NCI-H1048 (cell line): ENCODE results near the gene MCM3AP.
"Not testable (repeated sequence)": the region's sequence is repeated elsewhere in the genome, so short reads cannot be mapped to it uniquely, and the experiment has no call there.

Experiments used
- DNase-seq: peaks from one replicate; lab custom pipeline; 2025; lab: John Stamatoyannopoulos, UW

MCM3AP gene

GRCh38 chr21:46311568-46311967 is 26.2 kb upstream of the MCM3AP start:
- DNase-seq: no peak

GRCh38 chr21:46310260-46310659 is 24.8 kb upstream of the MCM3AP start:
- not testable (repeated sequence) for DNase-seq

GRCh38 chr21:46308431-46308830 is 23.0 kb upstream of the MCM3AP start:
- no peak for DNase-seq

GRCh38 chr21:46307625-46308024 is 22.2 kb upstream of the MCM3AP start:
- DNase-seq: no peak

- DNase-seq: no peak
These were observed 19.5 kb upstream of the MCM3AP start for GRCh38 chr21:46304955-46305354.

- DNase-seq: no peak
These were observed 19.0 kb upstream of the MCM3AP start for GRCh38 chr21:46304437-46304836.

- no peak for DNase-seq
These were observed 16.3 kb upstream of the MCM3AP start for GRCh38 chr21:46301759-46302158.

GRCh38 chr21:46299167-46299566 is 13.8 kb upstream of the MCM3AP start:
- DNase-seq: no peak

GRCh38 chr21:46297338-46298271 is 12.2 kb upstream of the MCM3AP start:
- DNase-seq: no peak

- DNase-seq: no peak
These were observed 10.8 kb upstream of the MCM3AP start for GRCh38 chr21:46295996-46296752.

- DNase-seq: no peak
These were observed 9.9 kb upstream of the MCM3AP start for GRCh38 chr21:46295177-46295770.

- DNase-seq: no peak
These were observed 9.3 kb upstream of the MCM3AP start for GRCh38 chr21:46294647-46295176.

- no peak for DNase-seq
These were observed 6.2 kb upstream of the MCM3AP start for GRCh38 chr21:46291561-46291960.

- DNase-seq: no peak
These were observed 4.3 kb upstream of the MCM3AP start for GRCh38 chr21:46289655-46290179.

GRCh38 chr21:46287541-46287940 is 2.1 kb upstream of the MCM3AP start:
- DNase-seq: no peak

- DNase-seq: no peak
These were observed 1.2 kb upstream of the MCM3AP start for GRCh38 chr21:46286648-46287002.

GRCh38 chr21:46285761-46286647 is 593 bp upstream of the MCM3AP start, which contains the start of gene YBEY:
YBEY (plus strand) TSS chr21:46286342; CDS start chr21:46286914, 572 bp downstream.
- DNase-seq: peak; percentile 88

GRCh38 chr21:46284733-46285132 is 678 bp downstream of the MCM3AP start:
- DNase-seq: no peak

- no peak for DNase-seq
These were observed 1.2 kb downstream of the MCM3AP start for GRCh38 chr21:46284077-46284644.

- no peak for DNase-seq
These were observed 10.5 kb downstream of the MCM3AP start for GRCh38 chr21:46274797-46275390.
